Uterus (tissue), 2 donors: ENCODE measurements around the gene DDX51.

ENCODE experiments used
- CTCF ChIP-seq, 4 experiments: fragments of 200-600 bp in 2 of 4; fragments of 450-650 bp in 2 of 4; sonication (generic) in 2 of 4; IDR thresholded peaks; one replicate each; pipeline ENCODE4 v1.5.1; 2016 to 2019; ENCODE audit warnings: antibody characterized with exemption in 4 of 4, mild to moderate bottlenecking in 2 of 4, moderate library complexity in 1 of 4
- POLR2A ChIP-seq, 2 donors: fragments of 450-650 bp; IDR thresholded peaks; one replicate each; pipeline ENCODE4 v1.6.1; 2016; ENCODE audit warnings: antibody characterized with exemption in 2 of 2, mild to moderate bottlenecking in 1 of 2, moderate library complexity in 1 of 2

GRCh38 chr12:132127041-132127440, 17.1 kb downstream of the DDX51 start:
- no peak for TF ChIP-seq CTCF (IDR thresholded peaks at IDR 0.05)
- no peak for TF ChIP-seq POLR2A (IDR thresholded peaks at IDR 0.05)
